Central memory CD8-positive, alpha-beta T cell (primary cell): Measurements from ENCODE around the gene TIMP1.
"Not testable (repeated sequence)": the region's sequence is repeated elsewhere in the genome, so short reads cannot be mapped to it uniquely, and the experiment has no call there.

ENCODE experiments used
- ATAC-seq: fragments of 150-1000 bp; cut with Tn5 transposase; replicated peaks from 2 replicates; pipeline ENCODE4 v1.10.0; 2022; ENCODE audit warnings: mild to moderate bottlenecking, moderate FRiP score, moderate number of reproducible peaks; ENCODE audit not compliant: poor library complexity, severe bottlenecking; ENCODE audit errors: extremely low read depth
- DNase-seq, 2 donors: peaks; one replicate each; pipeline ENCODE4 v3.0.0; 2021; ENCODE audit warnings: low spot score in 2 of 2
- H3K27ac Mint-ChIP-seq: one replicate; pipeline ENCODE4 v1.8.0; 2022; ENCODE audit warnings: low read depth, mild to moderate bottlenecking, moderate library complexity, mixed read lengths
- H3K27me3 Mint-ChIP-seq: one replicate; pipeline ENCODE4 v1.8.0; 2022; ENCODE audit warnings: mixed read lengths
- H3K36me3 Mint-ChIP-seq: one replicate; pipeline ENCODE4 v1.8.0; 2022; ENCODE audit warnings: mild to moderate bottlenecking, moderate library complexity, mixed read lengths; ENCODE audit not compliant: insufficient read depth
- H3K4me1 Mint-ChIP-seq: one replicate; pipeline ENCODE4 v1.8.0; 2022; ENCODE audit warnings: mixed read lengths
- H3K4me3 Mint-ChIP-seq: one replicate; pipeline ENCODE4 v1.8.0; 2022; ENCODE audit warnings: mild to moderate bottlenecking, moderate library complexity, mixed read lengths
- H3K9me3 Mint-ChIP-seq: one replicate; pipeline ENCODE4 v1.8.0; 2022; ENCODE audit warnings: mixed read lengths

Gene TIMP1

GRCh38 chrX:47595716-47596251 lies 13.5 kb downstream of the TIMP1 start:
- ATAC-seq, result no peak
- Mint-ChIP-seq H3K27ac (no peak overlapping the region), H3K27me3 (no peaks in the 10 kb centered on the region), H3K36me3 (no peaks in the 10 kb centered on the region), H3K4me3 (no peak overlapping the region), H3K9me3 (peaks cover 6% of the 10 kb centered on the region), H3K4me1 (no peaks in the 10 kb centered on the region)
- DNase-seq, result no peak

DNA sequence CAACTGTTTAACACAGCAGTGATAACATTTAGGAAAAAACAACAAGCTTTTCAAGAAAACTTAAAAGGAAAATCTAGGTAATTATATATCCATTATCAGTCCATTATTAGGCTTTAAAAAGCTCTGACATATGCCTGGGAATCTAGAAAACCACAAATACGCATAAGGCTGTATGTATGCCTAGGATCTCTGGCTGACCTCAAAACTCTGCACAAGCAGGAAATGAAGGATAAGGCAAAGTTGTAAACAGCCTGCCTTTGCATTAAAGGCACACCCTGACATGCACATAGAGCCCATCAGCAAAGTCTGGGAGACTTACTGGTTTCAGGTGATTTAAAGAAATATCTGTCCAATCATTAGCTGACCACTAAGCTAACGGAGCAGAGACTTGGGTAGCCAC lies 14.0 kb downstream of the TIMP1 start:
- H3K4me3 Mint-ChIP-seq, result no peak overlapping the region
- ATAC-seq, result no peak
- H3K27me3 Mint-ChIP-seq, result no peaks in the 10 kb centered on the region
- no peaks in the 10 kb centered on the region for H3K4me1 Mint-ChIP-seq
- H3K27ac Mint-ChIP-seq, result no peak overlapping the region
- H3K36me3 Mint-ChIP-seq, result no peaks in the 10 kb centered on the region
- no peak for DNase-seq
- peaks cover 6% of the 10 kb centered on the region for H3K9me3 Mint-ChIP-seq

DNA sequence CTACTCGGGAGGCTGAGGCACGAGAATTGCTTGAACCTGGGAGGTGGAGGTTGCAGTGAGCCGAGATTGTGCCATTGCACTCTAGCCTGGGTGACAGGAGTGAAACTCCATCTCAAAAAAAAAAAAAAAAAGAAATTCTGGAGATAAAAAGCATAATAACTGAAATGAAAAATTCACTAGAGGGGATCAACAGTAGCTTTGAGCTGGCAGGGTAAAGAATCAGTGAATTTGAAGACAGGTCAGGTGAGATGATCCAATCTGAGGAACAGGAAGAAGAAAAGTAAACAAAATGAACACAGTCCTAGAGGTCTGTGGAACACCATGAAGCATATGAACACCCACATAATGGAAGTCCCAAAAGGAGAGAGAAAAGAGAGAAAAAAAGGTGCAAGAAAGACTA lies 15.0 kb downstream of the TIMP1 start:
- H3K4me1 Mint-ChIP-seq, result no peaks in the 10 kb centered on the region
- peaks cover 6% of the 10 kb centered on the region for H3K9me3 Mint-ChIP-seq
- no peak for ATAC-seq
- no peak overlapping the region for H3K4me3 Mint-ChIP-seq
- no peak overlapping the region for H3K27ac Mint-ChIP-seq
- DNase-seq, result no peak
- no peaks in the 10 kb centered on the region for H3K36me3 Mint-ChIP-seq
- H3K27me3 Mint-ChIP-seq, result no peaks in the 10 kb centered on the region

- ATAC-seq, H3K4me3 Mint-ChIP-seq, H3K27ac Mint-ChIP-seq, DNase-seq, H3K36me3 Mint-ChIP-seq, H3K4me1 Mint-ChIP-seq, H3K27me3 Mint-ChIP-seq, H3K9me3 Mint-ChIP-seq: not testable (repeated sequence)
These were observed 20.9 kb downstream of the TIMP1 start for GRCh38 chrX:47603125-47603524.

GRCh38 chrX:47605024-47605423 lies 22.8 kb downstream of the TIMP1 start:
- no peaks in the 10 kb centered on the region for H3K27me3 Mint-ChIP-seq
- no peak overlapping the region for H3K27ac Mint-ChIP-seq
- ATAC-seq, result no peak

DNA sequence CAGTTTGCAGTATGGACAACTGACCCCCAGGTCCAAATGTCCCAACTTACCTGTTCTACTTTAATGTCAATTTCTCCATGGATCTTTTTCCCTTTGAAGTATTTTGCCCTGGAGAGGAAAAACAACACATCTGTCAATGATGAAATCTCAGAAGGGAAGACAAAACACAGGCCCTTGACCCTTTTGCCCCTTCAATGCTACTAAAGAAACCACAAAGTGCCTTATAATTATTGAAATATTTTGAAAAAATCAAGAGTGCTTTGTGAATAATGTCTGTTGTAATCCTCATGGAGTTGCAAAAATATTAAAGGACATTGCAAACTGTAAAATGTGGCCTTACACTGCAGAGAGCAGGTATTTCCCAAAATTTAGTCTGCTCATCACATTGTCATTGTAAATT lies 24.9 kb downstream of the TIMP1 start:
- Mint-ChIP-seq H3K4me1 (no peaks in the 10 kb centered on the region), H3K9me3 (no peaks in the 10 kb centered on the region), H3K27ac (no peak overlapping the region), H3K36me3 (no peaks in the 10 kb centered on the region), H3K27me3 (no peaks in the 10 kb centered on the region), H3K4me3 (no peak overlapping the region)
- DNase-seq (no peak), ATAC-seq (no peak)

More at GRCh38 chrX:47605024-47605423, 22.8 kb downstream of the TIMP1 start:
- no peaks in the 10 kb centered on the region for H3K4me1 Mint-ChIP-seq
- no peak for DNase-seq
- no peaks in the 10 kb centered on the region for H3K36me3 Mint-ChIP-seq
- H3K4me3 Mint-ChIP-seq, result no peak overlapping the region
- no peaks in the 10 kb centered on the region for H3K9me3 Mint-ChIP-seq

- H3K27ac Mint-ChIP-seq, result no peak overlapping the region
- H3K4me1 Mint-ChIP-seq, result no peaks in the 10 kb centered on the region
- DNase-seq (no peak), ATAC-seq (no peak)
- H3K36me3 Mint-ChIP-seq, result no peaks in the 10 kb centered on the region
- H3K9me3 Mint-ChIP-seq, result no peaks in the 10 kb centered on the region
- no peak overlapping the region for H3K4me3 Mint-ChIP-seq
- H3K27me3 Mint-ChIP-seq, result no peaks in the 10 kb centered on the region
These were observed 26.0 kb downstream of the TIMP1 start for GRCh38 chrX:47608130-47608810.

DNA sequence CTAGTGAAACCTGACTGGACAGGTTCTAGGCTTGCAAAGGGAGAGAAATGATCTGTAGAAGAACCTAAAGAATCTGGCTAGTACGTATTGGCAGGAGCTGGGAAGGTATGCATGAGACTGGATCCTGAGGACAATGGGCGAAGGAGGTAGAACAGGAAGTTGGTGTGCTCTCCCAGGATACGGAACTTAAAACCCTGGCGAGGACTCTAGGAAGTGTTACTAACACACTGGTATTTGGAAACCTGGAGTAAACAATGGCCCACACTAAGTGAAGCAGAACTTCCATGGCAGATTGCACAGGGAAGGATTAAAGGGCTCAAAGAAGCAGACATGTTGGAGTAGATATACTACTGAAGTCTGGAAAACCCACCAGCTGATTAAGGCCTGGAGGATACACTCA lies 28.3 kb downstream of the TIMP1 start:
- no peak for DNase-seq
- Mint-ChIP-seq H3K27me3 (no peaks in the 10 kb centered on the region), H3K27ac (no peak overlapping the region), H3K4me3 (no peak overlapping the region), H3K36me3 (no peaks in the 10 kb centered on the region), H3K9me3 (no peaks in the 10 kb centered on the region), H3K4me1 (no peaks in the 10 kb centered on the region)
- ATAC-seq, result no peak

- H3K4me3 Mint-ChIP-seq, result no peak overlapping the region
- no peaks in the 10 kb centered on the region for H3K9me3 Mint-ChIP-seq
- DNase-seq (no peak), ATAC-seq (no peak)
- no peak overlapping the region for H3K27ac Mint-ChIP-seq
- H3K4me1 Mint-ChIP-seq, result no peaks in the 10 kb centered on the region
- H3K36me3 Mint-ChIP-seq, result no peaks in the 10 kb centered on the region
- H3K27me3 Mint-ChIP-seq, result no peaks in the 10 kb centered on the region
These were observed 29.3 kb downstream of the TIMP1 start for GRCh38 chrX:47611489-47611888.

GRCh38 chrX:47611926-47612325 lies 29.7 kb downstream of the TIMP1 start:
- H3K4me3 Mint-ChIP-seq, result no peak overlapping the region
- no peaks in the 10 kb centered on the region for H3K27me3 Mint-ChIP-seq
- H3K27ac Mint-ChIP-seq, result no peak overlapping the region
- DNase-seq (no peak), ATAC-seq (no peak)
- H3K36me3 Mint-ChIP-seq, result no peaks in the 10 kb centered on the region
- H3K9me3 Mint-ChIP-seq, result no peaks in the 10 kb centered on the region
- H3K4me1 Mint-ChIP-seq, result no peaks in the 10 kb centered on the region

- H3K4me3 Mint-ChIP-seq, result no peak overlapping the region
- H3K4me1 Mint-ChIP-seq, result no peaks in the 10 kb centered on the region
- H3K27me3 Mint-ChIP-seq, result peaks cover 2% of the 10 kb centered on the region
- ATAC-seq (no peak), DNase-seq (no peak)
- H3K27ac Mint-ChIP-seq, result no peak overlapping the region
- H3K9me3 Mint-ChIP-seq, result no peaks in the 10 kb centered on the region
- H3K36me3 Mint-ChIP-seq, result no peaks in the 10 kb centered on the region
These were observed 30.2 kb downstream of the TIMP1 start for GRCh38 chrX:47612418-47612817.

DNA sequence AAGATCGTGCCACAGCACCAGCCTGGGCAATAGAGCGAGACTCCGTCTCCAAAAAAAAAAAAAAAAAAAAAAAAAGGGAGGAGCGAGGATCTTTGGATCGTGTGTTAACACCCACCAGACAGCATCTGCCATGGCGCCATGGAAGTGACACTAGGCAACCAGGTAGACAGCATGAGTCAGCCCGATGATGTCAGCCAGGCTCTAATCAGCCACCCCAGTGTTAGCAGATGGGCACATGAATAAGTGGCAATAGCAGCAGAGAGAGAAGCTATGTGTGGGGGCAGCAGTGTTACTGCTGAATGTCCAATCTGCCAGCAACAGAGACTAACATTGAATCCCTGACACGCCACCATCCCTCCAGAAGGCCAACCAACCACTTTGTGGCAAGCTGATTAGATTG lies 30.8 kb downstream of the TIMP1 start:
- no peak for DNase-seq
- ATAC-seq, result no peak
- no peak overlapping the region for H3K4me3 Mint-ChIP-seq

DNA sequence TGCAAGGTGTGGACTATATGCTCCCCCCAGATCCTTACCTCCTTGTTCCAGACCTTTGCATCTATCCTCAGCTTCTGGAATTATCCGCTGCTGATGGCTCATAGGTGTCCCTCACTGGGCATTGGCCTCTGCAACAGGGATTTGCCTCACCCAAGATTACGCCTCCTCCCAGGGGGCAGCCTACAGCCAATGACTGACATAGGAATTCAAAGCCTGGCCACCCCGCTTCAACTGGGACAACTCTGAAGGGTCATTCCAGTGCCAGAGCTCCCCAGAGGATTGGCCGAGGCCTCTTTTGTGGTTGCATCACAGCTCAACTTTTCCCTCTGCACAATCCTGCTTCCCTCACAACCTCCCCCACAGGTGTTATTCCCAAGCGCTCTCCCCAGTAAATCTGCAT lies 32.4 kb downstream of the TIMP1 start:
- H3K27me3 Mint-ChIP-seq, result peaks cover 8% of the 10 kb centered on the region
- no peak for ATAC-seq
- H3K9me3 Mint-ChIP-seq, result no peaks in the 10 kb centered on the region
- no peak for DNase-seq
- no peak overlapping the region for H3K4me3 Mint-ChIP-seq
- no peak overlapping the region for H3K27ac Mint-ChIP-seq
- H3K4me1 Mint-ChIP-seq, result peaks cover 5% of the 10 kb centered on the region
- peaks cover 6% of the 10 kb centered on the region for H3K36me3 Mint-ChIP-seq

More for the DNA sequence above, 30.8 kb downstream of the TIMP1 start:
- H3K4me1 Mint-ChIP-seq, result no peaks in the 10 kb centered on the region
- H3K27me3 Mint-ChIP-seq, result peaks cover 8% of the 10 kb centered on the region
- peaks cover 2% of the 10 kb centered on the region for H3K36me3 Mint-ChIP-seq
- H3K9me3 Mint-ChIP-seq, result no peaks in the 10 kb centered on the region
- no peak overlapping the region for H3K27ac Mint-ChIP-seq
